NCI-H146 treated with DMSO at 0.1 percent for 48 hours (cell line): ENCODE measurements around the gene PRRT2.

Experiments
- DNase-seq: peaks from one replicate; lab custom pipeline; 2025; ENCODE audit not compliant: unreplicated experiment; lab: John Stamatoyannopoulos, UW

The PRRT2 gene

GRCh38 chr16:29811170-29811895 lies 660 bp upstream of the PRRT2 start:
- DNase-seq, result peak; percentile 79

- no peak for DNase-seq
These were observed 1.0 kb downstream of the PRRT2 start for GRCh38 chr16:29812754-29813643.

GRCh38 chr16:29813644-29814562 lies 1.9 kb downstream of the PRRT2 start:
- DNase-seq, result no peak

GRCh38 chr16:29814592-29814991 lies 2.6 kb downstream of the PRRT2 start:
- no peak for DNase-seq

- DNase-seq, result no peak
These were observed 3.2 kb downstream of the PRRT2 start for GRCh38 chr16:29815032-29815721.

GRCh38 chr16:29815793-29816693 lies 4.0 kb downstream of the PRRT2 start, which contains the start of gene PAGR1:
Gene PAGR1, plus strand, starts transcription at chr16:29816152. Its CDS starts 374 bp downstream, at chr16:29816526.
- peak; percentile 99 for DNase-seq

GRCh38 chr16:29816694-29817441 lies 4.9 kb downstream of the PRRT2 start:
- peak; percentile 77 for DNase-seq

- DNase-seq, result no peak
These were observed 6.1 kb downstream of the PRRT2 start for GRCh38 chr16:29818082-29818481.

- no peak for DNase-seq
These were observed 7.5 kb downstream of the PRRT2 start for GRCh38 chr16:29819506-29819905.

- DNase-seq, result peak; percentile 34
These were observed 8.3 kb downstream of the PRRT2 start, which contains the start of gene MVP for GRCh38 chr16:29820271-29820701. Gene MVP, plus strand, starts transcription at chr16:29820462. Its CDS starts 10,088 bp downstream, at chr16:29830550.

- DNase-seq, result no peak
These were observed 9.0 kb downstream of the PRRT2 start for GRCh38 chr16:29820730-29821642.

GRCh38 chr16:29821643-29822115 lies 9.7 kb downstream of the PRRT2 start:
- no peak for DNase-seq

- no peak for DNase-seq
These were observed 12.7 kb downstream of the PRRT2 start for GRCh38 chr16:29824589-29825144.

GRCh38 chr16:29825145-29826044 lies 13.4 kb downstream of the PRRT2 start:
- no peak for DNase-seq

GRCh38 chr16:29826342-29826695 lies 14.3 kb downstream of the PRRT2 start:
- DNase-seq, result no peak

GRCh38 chr16:29830774-29831173 lies 18.8 kb downstream of the PRRT2 start:
- no peak for DNase-seq
